Upper lobe of left lung (tissue), 4 donors: ENCODE results near the gene UGT1A6.

Source experiments
- POLR2A ChIP-seq, 4 donors: fragments of 450-650 bp; IDR thresholded peaks; one replicate each; pipeline ENCODE4 v1.5.1; 2016 to 2017; ENCODE audit warnings: antibody characterized with exemption in 4 of 4, mild to moderate bottlenecking in 2 of 4
- TF ChIP-seq, protein P1 (sequence below), 6 experiments: fragments of 450-650 bp in 4 of 6; fragments of 200-600 bp in 2 of 6; sonication (generic) in 2 of 6; IDR thresholded peaks; one replicate each; pipeline ENCODE4 v1.5.1; 2016 to 2019; ENCODE audit warnings: antibody characterized with exemption in 6 of 6

DNA sequence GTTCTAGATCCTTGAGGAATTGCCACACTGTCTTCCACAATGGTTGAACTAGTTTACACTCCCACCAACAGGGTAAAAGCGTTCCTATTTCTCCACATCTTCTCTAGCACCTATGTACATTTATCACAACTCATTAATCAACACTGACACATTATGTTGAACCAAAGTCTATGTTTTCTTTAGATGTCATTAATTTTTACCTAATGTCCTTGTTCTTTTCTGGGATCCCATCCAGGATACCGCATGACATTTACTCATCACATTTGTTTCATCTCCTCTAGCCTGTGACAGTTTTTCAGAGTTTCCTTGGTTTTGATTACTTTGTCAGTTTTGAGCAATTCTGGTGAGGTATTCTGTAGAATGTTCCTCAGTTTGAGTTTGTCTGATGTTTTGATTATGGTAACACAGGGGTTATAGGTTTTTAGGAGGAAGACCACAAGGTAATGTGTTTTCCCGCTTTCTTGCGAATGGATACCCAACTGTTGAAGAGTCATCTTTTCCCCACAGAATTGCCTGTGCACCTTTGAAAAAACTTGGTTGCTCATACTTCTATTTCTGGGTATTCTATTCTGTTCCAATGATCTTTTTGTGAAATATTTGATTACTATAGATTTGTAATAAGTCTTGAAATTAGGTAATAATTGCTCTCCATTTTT, 24.0 kb upstream of the UGT1A6 start:
- TF ChIP-seq, protein P1, sequence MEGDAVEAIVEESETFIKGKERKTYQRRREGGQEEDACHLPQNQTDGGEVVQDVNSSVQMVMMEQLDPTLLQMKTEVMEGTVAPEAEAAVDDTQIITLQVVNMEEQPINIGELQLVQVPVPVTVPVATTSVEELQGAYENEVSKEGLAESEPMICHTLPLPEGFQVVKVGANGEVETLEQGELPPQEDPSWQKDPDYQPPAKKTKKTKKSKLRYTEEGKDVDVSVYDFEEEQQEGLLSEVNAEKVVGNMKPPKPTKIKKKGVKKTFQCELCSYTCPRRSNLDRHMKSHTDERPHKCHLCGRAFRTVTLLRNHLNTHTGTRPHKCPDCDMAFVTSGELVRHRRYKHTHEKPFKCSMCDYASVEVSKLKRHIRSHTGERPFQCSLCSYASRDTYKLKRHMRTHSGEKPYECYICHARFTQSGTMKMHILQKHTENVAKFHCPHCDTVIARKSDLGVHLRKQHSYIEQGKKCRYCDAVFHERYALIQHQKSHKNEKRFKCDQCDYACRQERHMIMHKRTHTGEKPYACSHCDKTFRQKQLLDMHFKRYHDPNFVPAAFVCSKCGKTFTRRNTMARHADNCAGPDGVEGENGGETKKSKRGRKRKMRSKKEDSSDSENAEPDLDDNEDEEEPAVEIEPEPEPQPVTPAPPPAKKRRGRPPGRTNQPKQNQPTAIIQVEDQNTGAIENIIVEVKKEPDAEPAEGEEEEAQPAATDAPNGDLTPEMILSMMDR (IDR thresholded peaks at IDR 0.05) = no peak
- no peak for TF ChIP-seq POLR2A (IDR thresholded peaks at IDR 0.05)
